Fibroblast of lung (primary cell): ENCODE data around the gene VCAN. TPM values are rescaled to one million over a fixed set of nuclear protein-coding genes. Genes with fewer than 3 reads are reported as not detected.

Experiments
- DNase-seq, 2 donors: peaks; one replicate each; pipeline versions ENCODE4 v3.0.0 to v3.0.0-alpha.2; 2010; ENCODE audit warnings: low read depth in 2 of 2
- H2AFZ ChIP-seq: 2 replicates; pipeline ENCODE4 v1.5.1; 2012; ENCODE audit warnings: low read length, control low read depth, inconsistent platforms
- H3K27ac ChIP-seq: 2 replicates; pipeline ENCODE4 v1.5.1; 2011; ENCODE audit warnings: low read length, control low read depth; ENCODE audit not compliant: insufficient read depth
- H3K27me3 ChIP-seq: 2 replicates; pipeline ENCODE4 v1.5.1; 2011; ENCODE audit warnings: mild to moderate bottlenecking, low read length; ENCODE audit not compliant: control insufficient read depth, insufficient read depth
- H3K36me3 ChIP-seq: 2 replicates; pipeline ENCODE4 v1.5.1; 2011; ENCODE audit warnings: low read length; ENCODE audit not compliant: control insufficient read depth, insufficient read depth
- H3K4me1 ChIP-seq: 2 replicates; pipeline ENCODE4 v1.5.1; 2011; ENCODE audit warnings: low read length; ENCODE audit not compliant: control insufficient read depth, insufficient read depth; ENCODE audit errors: extremely low read depth
- H3K4me2 ChIP-seq: 2 replicates; pipeline ENCODE4 v1.5.1; 2011; ENCODE audit warnings: low read length, control low read depth; ENCODE audit not compliant: insufficient read depth; ENCODE audit errors: extremely low read depth
- H3K4me3 ChIP-seq, 4 experiments: fragments of 200-600 bp in 1 of 4; sonication (generic) in 1 of 4; replicated peaks in 1 of 4; 2 replicates each; pipeline ENCODE4 v1.5.1; 2011 to 2016; ENCODE audit warnings: low read length in 4 of 4, low read depth in 3 of 4, mild to moderate bottlenecking in 3 of 4, control low read depth in 2 of 4, inconsistent platforms in 1 of 4, mixed read lengths in 1 of 4; ENCODE audit not compliant: insufficient read depth in 1 of 4; ENCODE audit errors: control extremely low read depth in 1 of 4
- H3K79me2 ChIP-seq: 2 replicates; pipeline ENCODE4 v1.5.1; 2012; ENCODE audit warnings: mild to moderate bottlenecking, low read length, inconsistent platforms; ENCODE audit not compliant: control insufficient read depth, insufficient read depth
- H3K9ac ChIP-seq: 2 replicates; pipeline ENCODE4 v1.5.1; 2011; ENCODE audit warnings: mild to moderate bottlenecking, low read length, control low read depth; ENCODE audit not compliant: insufficient read depth
- H3K9me3 ChIP-seq: 2 replicates; pipeline ENCODE4 v1.5.1; 2012; ENCODE audit warnings: low read depth, low read length; ENCODE audit not compliant: control insufficient read depth, insufficient read depth
- H4K20me1 ChIP-seq: 2 replicates; pipeline ENCODE4 v1.5.1; 2011; ENCODE audit warnings: low read length; ENCODE audit not compliant: control insufficient read depth, insufficient read depth; ENCODE audit errors: extremely low read depth
- EZH2 ChIP-seq: IDR thresholded peaks from 2 replicates; pipeline ENCODE4 v1.5.1; 2012; ENCODE audit warnings: low read length, control low read depth, mild to moderate bottlenecking; ENCODE audit errors: missing control alignments
- polyA plus RNA-seq, 2 donors: library from polyadenylated mRNA; depleted of rRNA in 1 of 2; stranded (reverse) in 1 of 2; unstranded in 1 of 2; fragments of >200 nt; gene quantifications; 2 replicates each; pipeline ENCODE4 v1.2.1, GENCODE V29; 2011 to 2012; ENCODE audit warnings: missing spikeins in 1 of 2
- total RNA-seq: library from RNA; depleted of rRNA; stranded (reverse); fragments of >200 nt; gene quantifications from 2 replicates; pipeline ENCODE4 v1.2.1, GENCODE V29; 2014
- TF ChIP-seq, protein P1 (sequence below), 2 donors: IDR thresholded peaks in 1 of 2; conservative IDR thresholded peaks in 1 of 2; 1 replicate in 1 of 2; 2 replicates in 1 of 2; pipeline ENCODE4 v1.5.1; 2011 to 2012; ENCODE audit warnings: low read length in 2 of 2, control low read depth in 1 of 2, inconsistent platforms in 1 of 2, low read depth in 1 of 2, mild to moderate bottlenecking in 1 of 2

Gene VCAN
- total and polyA plus RNA-seq, 2 donors (not counting 1 experiment from before 2014, with no cell fraction given): 51.9 to 227 TPM

GRCh38 chr5:83475935-83476814 is 4.6 kb downstream of the VCAN start:
- no peaks in the 10 kb centered on the region for H3K9me3 ChIP-seq
- no peak overlapping the region for H2AFZ ChIP-seq
- H3K27me3 ChIP-seq: no peaks in the 10 kb centered on the region
- TF ChIP-seq EZH2: no peak
- TF ChIP-seq, protein P1, sequence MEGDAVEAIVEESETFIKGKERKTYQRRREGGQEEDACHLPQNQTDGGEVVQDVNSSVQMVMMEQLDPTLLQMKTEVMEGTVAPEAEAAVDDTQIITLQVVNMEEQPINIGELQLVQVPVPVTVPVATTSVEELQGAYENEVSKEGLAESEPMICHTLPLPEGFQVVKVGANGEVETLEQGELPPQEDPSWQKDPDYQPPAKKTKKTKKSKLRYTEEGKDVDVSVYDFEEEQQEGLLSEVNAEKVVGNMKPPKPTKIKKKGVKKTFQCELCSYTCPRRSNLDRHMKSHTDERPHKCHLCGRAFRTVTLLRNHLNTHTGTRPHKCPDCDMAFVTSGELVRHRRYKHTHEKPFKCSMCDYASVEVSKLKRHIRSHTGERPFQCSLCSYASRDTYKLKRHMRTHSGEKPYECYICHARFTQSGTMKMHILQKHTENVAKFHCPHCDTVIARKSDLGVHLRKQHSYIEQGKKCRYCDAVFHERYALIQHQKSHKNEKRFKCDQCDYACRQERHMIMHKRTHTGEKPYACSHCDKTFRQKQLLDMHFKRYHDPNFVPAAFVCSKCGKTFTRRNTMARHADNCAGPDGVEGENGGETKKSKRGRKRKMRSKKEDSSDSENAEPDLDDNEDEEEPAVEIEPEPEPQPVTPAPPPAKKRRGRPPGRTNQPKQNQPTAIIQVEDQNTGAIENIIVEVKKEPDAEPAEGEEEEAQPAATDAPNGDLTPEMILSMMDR (conservative IDR thresholded peaks at IDR 0.05 in 1 of 2, IDR thresholded peaks at IDR 0.05 in 1 of 2; ENCODE audit: low read depth in 1 of 2, low read length in 2 of 2): no peak
- peaks cover 47% of the 10 kb centered on the region for H3K79me2 ChIP-seq
- peak; percentile 64 to 74 for DNase-seq
- peak overlapping the region in 2 of 4 experiments; percentile 5 to 74 for H3K4me3 ChIP-seq
- H3K9ac ChIP-seq: no peak overlapping the region
- no peaks in the 10 kb centered on the region for H4K20me1 ChIP-seq
- H3K27ac ChIP-seq: peak overlapping the region; percentile 31
- no peaks in the 10 kb centered on the region for H3K36me3 ChIP-seq
- peak overlapping the region; percentile 51 for H3K4me2 ChIP-seq
- peaks cover 5% of the 10 kb centered on the region for H3K4me1 ChIP-seq

DNA sequence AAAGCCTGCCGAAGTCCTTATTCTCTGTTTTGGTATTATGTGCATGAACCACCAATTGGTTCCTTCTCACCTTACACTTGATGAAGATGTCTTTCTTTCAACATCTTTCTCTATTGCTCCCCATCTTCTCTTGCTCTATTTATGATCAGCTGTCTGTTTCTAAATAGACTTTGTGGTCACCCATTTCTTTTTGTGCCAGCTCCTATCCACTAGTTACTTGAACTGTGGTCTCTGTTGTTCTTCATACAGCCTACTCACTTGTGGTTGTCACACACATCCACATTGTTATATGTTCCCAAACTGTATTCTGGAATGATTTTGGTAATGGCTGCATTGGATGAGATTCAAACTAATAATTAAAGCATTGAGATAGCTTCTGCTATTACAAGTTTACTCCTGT is 11.4 kb downstream of the VCAN start:
- Histone ChIP-seq H3K4me1 (no peaks in the 10 kb centered on the region), H3K9ac (no peak overlapping the region), H3K4me3 (no peak overlapping the region), H3K27me3 (no peaks in the 10 kb centered on the region), H3K4me2 (no peak overlapping the region), H3K27ac (no peak overlapping the region), H4K20me1 (no peaks in the 10 kb centered on the region), H2AFZ (no peak overlapping the region), H3K79me2 (peaks cover 22% of the 10 kb centered on the region), H3K9me3 (no peaks in the 10 kb centered on the region), H3K36me3 (no peaks in the 10 kb centered on the region)
- TF ChIP-seq, protein P1 (conservative IDR thresholded peaks at IDR 0.05 in 1 of 2, IDR thresholded peaks at IDR 0.05 in 1 of 2; ENCODE audit: low read depth in 1 of 2, low read length in 2 of 2): no peak
- TF ChIP-seq EZH2: no peak
- DNase-seq: peak in 1 of 2 donors; percentile 15

DNA sequence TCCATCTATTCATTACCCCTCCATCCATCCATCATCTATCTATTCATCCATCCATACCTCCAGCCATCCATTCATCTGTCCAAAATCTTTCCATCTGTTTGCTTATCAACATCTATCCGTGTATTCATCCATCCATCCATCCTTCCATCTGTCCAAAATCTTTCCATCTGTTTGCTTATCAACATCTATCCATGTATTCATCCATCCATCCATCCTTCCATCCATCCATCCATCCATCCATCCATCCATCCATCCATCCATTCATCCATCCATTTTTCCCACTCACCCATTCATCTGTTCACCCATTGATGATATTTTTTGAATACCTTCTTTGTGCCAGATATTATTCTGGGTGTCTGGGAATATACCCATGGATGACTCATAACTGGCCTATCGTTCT is 12.8 kb downstream of the VCAN start:
- no peaks in the 10 kb centered on the region for H3K9me3 ChIP-seq
- H3K4me2 ChIP-seq: no peak overlapping the region
- no peak for DNase-seq
- TF ChIP-seq, protein P1 (conservative IDR thresholded peaks at IDR 0.05 in 1 of 2, IDR thresholded peaks at IDR 0.05 in 1 of 2; ENCODE audit: low read depth in 1 of 2, low read length in 2 of 2): no peak
- no peak for TF ChIP-seq EZH2
- H3K79me2 ChIP-seq: peaks cover 11% of the 10 kb centered on the region
- no peak overlapping the region for H2AFZ ChIP-seq
- no peak overlapping the region for H3K9ac ChIP-seq
- H3K4me3 ChIP-seq: no peak overlapping the region
- H3K27ac ChIP-seq: no peak overlapping the region
- H3K27me3 ChIP-seq: no peaks in the 10 kb centered on the region
- peaks cover 2% of the 10 kb centered on the region for H3K4me1 ChIP-seq
- no peaks in the 10 kb centered on the region for H4K20me1 ChIP-seq
- no peaks in the 10 kb centered on the region for H3K36me3 ChIP-seq
